HCT116 (cell line): ENCODE measurements around the gene ELOVL4. TPM values are rescaled to one million over a fixed set of nuclear protein-coding genes. Genes with fewer than 3 reads are reported as not detected.

Source experiments
- ATAC-seq: fragments of 200-7000 bp; cut with Tn5 transposase; 2 replicates; pipeline ENCODE4 v1.9.1; 2020; ENCODE audit warnings: mild to moderate bottlenecking, moderate library complexity
- BruUV-seq: library from RNA; stranded (reverse); fragments of 400-500 nt; replicated peaks from 2 replicates; lab custom pipeline; 2021; lab: Mats Ljungman, UMichigan
- CTCF ChIA-PET: fragments of 300-600 bp; sonication (Branson Sonifier 250); formaldehyde crosslinking; loops from one replicate; lab custom pipeline; 2021; ENCODE audit warnings: antibody characterized with exemption; lab: Charles Lee
- POLR2A ChIA-PET: fragments of 300-600, 350-600 bp; sonication (Branson Sonifier 250); formaldehyde crosslinking; loops from one replicate; lab custom pipeline; 2021; ENCODE audit warnings: antibody characterized with exemption; lab: Charles Lee
- RAD21 ChIA-PET, 2 experiments: fragments of 300-600 bp; sonication (Branson Sonifier 250); formaldehyde crosslinking; loops; one replicate each; lab custom pipeline; 2023; ENCODE audit warnings: low total read pairs in 2 of 2; ENCODE audit not compliant: uncharacterized antibody in 2 of 2, unreplicated experiment in 2 of 2, low non-redundant PET in 1 of 2; lab: Charles Lee
- DNase-seq: peaks from one replicate; pipeline ENCODE4 v3.0.0-alpha.2; 2010; ENCODE audit warnings: low read depth, low spot score
- H2AFZ ChIP-seq: fragments of 200-600 bp; shearing (Covaris generic), sonication (generic); 2 replicates; pipeline ENCODE4 v1.6.1; 2017; ENCODE audit warnings: low read depth, mixed run types, mixed read lengths, antibody characterized with exemption, low read length; ENCODE audit not compliant: poor library complexity, severe bottlenecking
- H3K27ac ChIP-seq: 2 replicates; pipeline ENCODE4 v1.5.1; 2012; ENCODE audit warnings: low read depth, low read length
- H3K27me3 ChIP-seq: fragments of 200-600 bp; sonication (generic); 2 replicates; pipeline ENCODE4 v1.6.1; 2016; ENCODE audit warnings: mixed run types, low read length, mixed read lengths; ENCODE audit not compliant: insufficient read depth
- H3K36me3 ChIP-seq, 2 experiments: fragments of 200-500 bp in 1 of 2; fragments of 200-600 bp in 1 of 2; sonication (Bioruptor generic) in 1 of 2; sonication (generic) in 1 of 2; 2 replicates each; pipeline versions ENCODE4 v1.5.1 to v1.6.1; 2014 to 2016; ENCODE audit warnings: low read length in 2 of 2, inconsistent platforms in 1 of 2, mixed read lengths in 1 of 2, mixed run types in 1 of 2; ENCODE audit not compliant: insufficient read depth in 2 of 2, control insufficient read depth in 1 of 2
- H3K4me1 ChIP-seq, 2 experiments: fragments of 200-600 bp in 1 of 2; sonication (generic) in 1 of 2; 2 replicates each; pipeline versions ENCODE4 v1.5.1 to v1.6.1; 2012 to 2017; ENCODE audit warnings: low read length in 2 of 2, inconsistent platforms in 1 of 2, mild to moderate bottlenecking in 1 of 2, mixed read lengths in 1 of 2, mixed run types in 1 of 2, moderate library complexity in 1 of 2; ENCODE audit not compliant: insufficient read depth in 2 of 2, control insufficient read depth in 1 of 2
- H3K4me2 ChIP-seq: fragments of 200-600 bp; sonication (generic); 2 replicates; pipeline ENCODE4 v1.6.1; 2017; ENCODE audit warnings: mixed run types, low read length, mixed read lengths
- H3K4me3 ChIP-seq, 2 experiments: fragments of 200-600 bp in 1 of 2; sonication (generic) in 1 of 2; replicated peaks in 1 of 2; 2 replicates each; pipeline ENCODE4 v1.5.1; 2011 to 2016; ENCODE audit warnings: low read length in 2 of 2, control low read depth in 1 of 2, low read depth in 1 of 2, mild to moderate bottlenecking in 1 of 2, mixed read lengths in 1 of 2, mixed run types in 1 of 2
- H3K79me2 ChIP-seq: fragments of 200-600 bp; sonication (generic); 2 replicates; pipeline ENCODE4 v1.6.1; 2017; ENCODE audit warnings: mild to moderate bottlenecking, mixed run types, low read length, moderate library complexity, mixed read lengths; ENCODE audit not compliant: insufficient read depth
- H3K9ac ChIP-seq: fragments of 200-600 bp; sonication (generic); 2 replicates; pipeline ENCODE4 v1.6.1; 2016; ENCODE audit warnings: low read length, mixed read lengths
- H3K9me2 ChIP-seq: fragments of 200-600 bp; sonication (generic), shearing (Covaris generic); 2 replicates; pipeline ENCODE4 v1.6.1; 2017; ENCODE audit warnings: mixed run types, mild to moderate bottlenecking, moderate library complexity; ENCODE audit not compliant: insufficient read depth
- H3K9me3 ChIP-seq, 2 experiments: fragments of 200-500 bp in 1 of 2; fragments of 200-600 bp in 1 of 2; sonication (Bioruptor generic) in 1 of 2; sonication (generic) in 1 of 2; 2 replicates each; pipeline ENCODE4 v1.6.1; 2014 to 2017; ENCODE audit warnings: low read length in 2 of 2, mixed read lengths in 2 of 2, inconsistent platforms in 1 of 2, low read depth in 1 of 2, mild to moderate bottlenecking in 1 of 2, mixed run types in 1 of 2, moderate library complexity in 1 of 2; ENCODE audit not compliant: control insufficient read depth in 1 of 2, insufficient read depth in 1 of 2
- H4K20me1 ChIP-seq: fragments of 200-600 bp; sonication (generic), shearing (Covaris generic); 2 replicates; pipeline ENCODE4 v1.6.1; 2017; ENCODE audit warnings: mixed run types, mild to moderate bottlenecking, moderate library complexity; ENCODE audit not compliant: insufficient read depth
- CEBPB ChIP-seq: IDR thresholded peaks from 2 replicates; pipeline ENCODE4 v1.6.1; 2012; ENCODE audit warnings: low read depth
- EZH2phosphoT487 ChIP-seq: fragments of 200-600 bp; IDR thresholded peaks from 2 replicates; pipeline ENCODE4 v1.6.1; 2018; ENCODE audit warnings: antibody characterized with exemption, borderline replicate concordance
- JUND ChIP-seq: IDR thresholded peaks from 2 replicates; pipeline ENCODE4 v1.6.1; 2012
- POLR2A ChIP-seq: IDR thresholded peaks from 2 replicates; pipeline ENCODE4 v1.7.0; 2011; ENCODE audit warnings: borderline replicate concordance; ENCODE audit not compliant: insufficient read depth, insufficient read length; ENCODE audit errors: extremely low read depth
- POLR2AphosphoS5 ChIP-seq: IDR thresholded peaks from 2 replicates; pipeline ENCODE4 v1.6.1; 2011; ENCODE audit warnings: mild to moderate bottlenecking, low read depth, low read length, moderate library complexity
- SIN3A ChIP-seq: IDR thresholded peaks from 2 replicates; pipeline ENCODE4 v1.6.1; 2012; ENCODE audit warnings: low read depth
- ZFX ChIP-seq: fragments of 450-650 bp; IDR thresholded peaks from 2 replicates; pipeline ENCODE4 v1.6.1; 2017
- intact Hi-C: fragments of 100-400 bp; cut with micrococcal nuclease; formaldehyde crosslinking; loops from 2 replicates; pipeline ENCODE4 v1.10.0; 2022
- total RNA-seq: library from RNA; stranded (reverse); gene quantifications from one replicate; pipeline ENCODE4 v1.2.1, GENCODE V29; 2021; ENCODE audit not compliant: unreplicated experiment
- TF ChIP-seq, protein P1 (sequence below): IDR thresholded peaks from 2 replicates; pipeline ENCODE4 v1.6.1; 2012
- TF ChIP-seq, protein P2 (sequence below): IDR thresholded peaks from 2 replicates; pipeline ENCODE4 v1.6.1; 2011; ENCODE audit warnings: mild to moderate bottlenecking, low read length, moderate library complexity; ENCODE audit not compliant: insufficient replicate concordance; ENCODE audit errors: extremely low read depth

Gene ELOVL4
- total RNA-seq, 1 experiment from 2014 or later, result not detected

DNA sequence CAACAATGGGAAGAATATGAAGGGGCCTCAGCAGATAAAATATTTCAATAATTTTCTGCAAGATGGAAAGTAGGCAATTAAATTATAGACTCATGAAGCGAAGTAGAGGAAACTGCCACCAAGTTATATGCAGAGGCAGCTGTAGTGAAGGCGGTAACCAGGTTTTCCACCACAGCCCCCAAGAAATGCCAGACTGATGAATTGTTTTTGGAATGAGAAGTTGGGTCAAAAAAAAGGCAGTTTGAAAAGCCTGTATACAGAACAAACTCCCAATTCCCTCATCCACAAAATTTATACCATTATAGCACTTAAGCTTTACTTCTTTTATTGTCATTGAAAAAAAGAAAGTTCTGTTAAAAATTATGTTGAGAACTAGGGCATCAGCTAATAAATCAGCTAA, 45.3 kb downstream of the ELOVL4 start (continued):
- TF ChIP-seq, protein P1, sequence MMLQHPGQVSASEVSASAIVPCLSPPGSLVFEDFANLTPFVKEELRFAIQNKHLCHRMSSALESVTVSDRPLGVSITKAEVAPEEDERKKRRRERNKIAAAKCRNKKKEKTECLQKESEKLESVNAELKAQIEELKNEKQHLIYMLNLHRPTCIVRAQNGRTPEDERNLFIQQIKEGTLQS, result no peak
- TF ChIP-seq JUND, result no peak
- no peak for TF ChIP-seq POLR2A

DNA sequence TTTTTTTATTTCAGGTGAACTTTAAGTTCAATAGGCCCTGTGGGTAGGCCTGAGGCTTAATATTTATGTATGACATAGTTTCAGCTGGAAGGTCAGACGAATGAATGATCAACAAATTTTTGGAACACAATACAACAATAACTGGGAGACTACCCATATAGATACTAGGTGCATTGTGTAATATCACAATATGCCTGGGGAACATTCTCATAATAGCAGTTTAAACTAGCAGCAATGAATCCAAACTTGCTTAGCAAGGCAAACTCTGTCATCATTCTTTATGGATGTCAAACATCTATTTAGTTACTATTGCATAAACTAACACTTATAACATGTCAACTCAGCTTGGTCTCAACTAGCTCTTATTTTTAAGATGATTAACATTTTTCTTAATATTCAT, 49.3 kb downstream of the ELOVL4 start:
- Histone ChIP-seq H3K9me3 (no peaks in the 10 kb centered on the region), H3K4me3 (no peak overlapping the region), H3K27ac (no peak overlapping the region), H3K79me2 (no peaks in the 10 kb centered on the region), H4K20me1 (no peaks in the 10 kb centered on the region), H3K9ac (no peak overlapping the region), H3K27me3 (no peaks in the 10 kb centered on the region), H3K36me3 (no peaks in the 10 kb centered on the region), H3K9me2 (no peaks in the 10 kb centered on the region), H3K4me2 (no peak overlapping the region), H2AFZ (no peak overlapping the region), H3K4me1 (peaks cover 0 to 12% of the 10 kb centered on the region in 2 experiments; a peak in 2 of 4 replicates)
- TF ChIP-seq ZFX, result no peak
- TF ChIP-seq, protein P2, sequence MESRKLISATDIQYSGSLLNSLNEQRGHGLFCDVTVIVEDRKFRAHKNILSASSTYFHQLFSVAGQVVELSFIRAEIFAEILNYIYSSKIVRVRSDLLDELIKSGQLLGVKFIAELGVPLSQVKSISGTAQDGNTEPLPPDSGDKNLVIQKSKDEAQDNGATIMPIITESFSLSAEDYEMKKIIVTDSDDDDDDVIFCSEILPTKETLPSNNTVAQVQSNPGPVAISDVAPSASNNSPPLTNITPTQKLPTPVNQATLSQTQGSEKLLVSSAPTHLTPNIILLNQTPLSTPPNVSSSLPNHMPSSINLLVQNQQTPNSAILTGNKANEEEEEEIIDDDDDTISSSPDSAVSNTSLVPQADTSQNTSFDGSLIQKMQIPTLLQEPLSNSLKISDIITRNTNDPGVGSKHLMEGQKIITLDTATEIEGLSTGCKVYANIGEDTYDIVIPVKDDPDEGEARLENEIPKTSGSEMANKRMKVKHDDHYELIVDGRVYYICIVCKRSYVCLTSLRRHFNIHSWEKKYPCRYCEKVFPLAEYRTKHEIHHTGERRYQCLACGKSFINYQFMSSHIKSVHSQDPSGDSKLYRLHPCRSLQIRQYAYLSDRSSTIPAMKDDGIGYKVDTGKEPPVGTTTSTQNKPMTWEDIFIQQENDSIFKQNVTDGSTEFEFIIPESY, result no peak
- no peak for TF ChIP-seq SIN3A
- TF ChIP-seq POLR2AphosphoS5, result no peak
- no peak for TF ChIP-seq CEBPB
- TF ChIP-seq EZH2phosphoT487, result no peak
- TF ChIP-seq JUND, result no peak
- BruUV-seq, result no TSS peak
- RAD21 ChIA-PET, result no interaction called here
- intact Hi-C loops, result no loop called here
- no peak for ATAC-seq
- CTCF ChIA-PET, result interaction anchor here (1.6 kb wide), 1 partner anchor 28 kb away, joined by 3 read pairs; no protein-coding TSS in a partner anchor
- POLR2A ChIA-PET, result no interaction called here
- DNase-seq, result no peak
